Natural killer cell (primary cell): ENCODE results near the gene ERBB4. TPM values are rescaled to one million over a fixed set of nuclear protein-coding genes. Genes with fewer than 3 reads are reported as not detected.

Experiments used
- ATAC-seq, 3 donors: fragments of 150-1000 bp in 2 of 3; fragments of 200-7000 bp in 1 of 3; cut with Tn5 transposase; 1 replicate in 1 of 3; 2 replicates in 2 of 3; pipeline ENCODE4 v1.10.0; 2021; ENCODE audit warnings: mild to moderate bottlenecking in 2 of 3, moderate library complexity in 2 of 3
- DNase-seq, 2 donors: peaks; one replicate each; pipeline versions ENCODE4 v3.0.0 to v3.0.0-alpha.2; 2013 to 2021; ENCODE audit warnings: mixed read lengths in 1 of 2
- H3K27ac ChIP-seq: one replicate; pipeline ENCODE4 v1.5.1; 2013; ENCODE audit warnings: mild to moderate bottlenecking, low read length
- H3K27me3 ChIP-seq: one replicate; pipeline ENCODE4 v1.6.1; 2013; ENCODE audit warnings: low read length; ENCODE audit not compliant: control insufficient read depth, insufficient read depth
- H3K36me3 ChIP-seq: one replicate; pipeline ENCODE4 v1.6.1; 2013; ENCODE audit warnings: low read length; ENCODE audit not compliant: control insufficient read depth, insufficient read depth
- H3K4me1 ChIP-seq: one replicate; pipeline ENCODE4 v1.6.1; 2013; ENCODE audit warnings: low read length; ENCODE audit not compliant: control insufficient read depth, insufficient read depth
- H3K4me3 ChIP-seq: one replicate; pipeline ENCODE4 v1.5.1; 2013; ENCODE audit warnings: low read length
- H3K9me3 ChIP-seq: one replicate; pipeline ENCODE4 v1.6.1; 2013; ENCODE audit warnings: low read length; ENCODE audit not compliant: control insufficient read depth, insufficient read depth
- H3K27ac Mint-ChIP-seq, 2 donors: one replicate each; pipeline ENCODE4 v1.8.0; 2022; ENCODE audit warnings: mild to moderate bottlenecking in 2 of 2, mixed read lengths in 2 of 2, moderate library complexity in 1 of 2
- H3K27me3 Mint-ChIP-seq, 2 donors: one replicate each; pipeline ENCODE4 v1.8.0; 2022; ENCODE audit warnings: low read depth in 2 of 2, mixed read lengths in 2 of 2
- H3K36me3 Mint-ChIP-seq: one replicate; pipeline ENCODE4 v1.8.0; 2022; ENCODE audit warnings: mixed read lengths
- H3K4me1 Mint-ChIP-seq, 2 donors: one replicate each; pipeline ENCODE4 v1.8.0; 2022; ENCODE audit warnings: mixed read lengths in 2 of 2
- H3K4me3 Mint-ChIP-seq: one replicate; pipeline ENCODE4 v1.8.0; 2022; ENCODE audit warnings: mild to moderate bottlenecking, moderate library complexity, mixed read lengths
- H3K9me3 Mint-ChIP-seq, 2 donors: one replicate each; pipeline ENCODE4 v1.8.0; 2022; ENCODE audit warnings: mixed read lengths in 2 of 2
- CTCF ChIP-seq: fragments of 200-600 bp; IDR thresholded peaks from one replicate; pipeline ENCODE4 v1.8.0; 2022; ENCODE audit warnings: antibody characterized with exemption
- WGBS: methylation state at CpG from one replicate; pipeline ENCODE4 v1.1.7; 2013; ENCODE audit warnings: missing lambda C conversion rate; ENCODE audit not compliant: insufficient coverage; 5-methylcytosine and 5-hydroxymethylcytosine counted together
- intact Hi-C: fragments of 100-400 bp; cut with micrococcal nuclease; formaldehyde crosslinking; loops from one replicate; pipeline ENCODE4 v1.14.2; 2022
- total RNA-seq, 4 donors: library from RNA; stranded (reverse); fragments of 120-200 nt in 1 of 4; gene quantifications; one replicate each; pipeline versions ENCODE4 v1.2.3 to v1.2.4, GENCODE V29; 2013 to 2022

The ERBB4 gene
- total RNA-seq, 3 donors from 2014 or later (not counting 1 experiment from before 2014, with no cell fraction given), result 0.08 TPM; not detected in 2

DNA sequence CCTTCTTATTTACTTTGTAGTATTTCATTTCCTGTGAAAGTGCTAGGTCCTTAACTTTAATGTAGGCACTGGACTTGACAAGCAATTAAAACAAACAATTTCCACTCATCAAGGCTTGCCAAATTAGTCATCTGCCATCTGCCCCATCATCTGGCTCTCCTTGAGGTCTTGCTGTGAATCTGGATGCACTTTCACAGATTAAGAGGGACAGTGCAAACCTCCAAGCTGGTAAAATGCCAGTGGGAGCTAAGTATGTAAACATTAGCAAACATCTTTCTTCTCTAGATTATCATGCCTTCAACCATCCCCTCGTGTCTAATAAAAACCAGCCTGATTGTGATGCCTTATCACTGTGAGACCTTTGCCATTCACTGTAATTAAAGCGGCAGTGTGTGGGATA is 402.9 kb downstream of the ERBB4 start:
- H3K27ac ChIP-seq, result no peak overlapping the region
- H3K4me1 ChIP-seq, result no peaks in the 10 kb centered on the region
- TF ChIP-seq CTCF, result no peak
- no peak overlapping the region for H3K4me3 Mint-ChIP-seq
- H3K9me3 Mint-ChIP-seq, result peaks cover 0 to 2% of the 10 kb centered on the region in 2 donors
- no peaks in the 10 kb centered on the region for H3K27me3 Mint-ChIP-seq
- no peak overlapping the region for H3K27ac Mint-ChIP-seq
- H3K4me1 Mint-ChIP-seq, result no peaks in the 10 kb centered on the region
- H3K9me3 ChIP-seq, result no peaks in the 10 kb centered on the region
- no peaks in the 10 kb centered on the region for H3K36me3 Mint-ChIP-seq
- WGBS, result 67% methylated on average over 1 of the region's 2 CpGs
- intact Hi-C loops, result no loop called here
- no peak overlapping the region for H3K4me3 ChIP-seq
- DNase-seq, result no peak
- ATAC-seq, result no peak
- no peaks in the 10 kb centered on the region for H3K27me3 ChIP-seq
- H3K36me3 ChIP-seq, result no peaks in the 10 kb centered on the region

DNA sequence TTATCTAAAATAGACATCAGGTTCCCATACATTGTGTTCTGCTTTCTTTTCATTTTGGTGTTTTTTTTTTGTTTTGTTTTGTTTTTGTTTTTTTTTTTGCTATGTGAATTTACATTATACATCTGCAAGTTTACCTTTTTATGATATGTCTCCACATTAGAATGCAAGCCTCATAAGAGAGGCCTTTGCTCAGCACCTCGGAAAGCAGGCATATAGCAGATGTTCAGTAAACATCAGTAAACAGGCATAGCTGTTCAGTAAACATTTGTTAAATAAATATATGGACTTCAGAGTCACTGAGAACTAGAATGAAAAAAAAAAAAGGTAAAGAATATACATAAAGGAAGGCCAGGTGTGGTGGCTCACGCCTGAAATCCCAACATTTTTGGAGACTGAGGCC is 405.3 kb downstream of the ERBB4 start:
- Histone ChIP-seq H3K27me3 (no peaks in the 10 kb centered on the region), H3K9me3 (no peaks in the 10 kb centered on the region), H3K27ac (no peak overlapping the region), H3K4me3 (no peak overlapping the region), H3K36me3 (no peaks in the 10 kb centered on the region), H3K4me1 (no peaks in the 10 kb centered on the region)
- Mint-ChIP-seq H3K27ac (no peak overlapping the region), H3K9me3 (peaks cover 0 to 4% of the 10 kb centered on the region in 2 donors), H3K36me3 (no peaks in the 10 kb centered on the region), H3K27me3 (no peaks in the 10 kb centered on the region), H3K4me3 (no peak overlapping the region), H3K4me1 (no peaks in the 10 kb centered on the region)
- 82% methylated on average over 2 of the region's 2 CpGs for WGBS
- DNase-seq (no peak), ATAC-seq (no peak)
- intact Hi-C loops, result no loop called here
- no peak for TF ChIP-seq CTCF

DNA sequence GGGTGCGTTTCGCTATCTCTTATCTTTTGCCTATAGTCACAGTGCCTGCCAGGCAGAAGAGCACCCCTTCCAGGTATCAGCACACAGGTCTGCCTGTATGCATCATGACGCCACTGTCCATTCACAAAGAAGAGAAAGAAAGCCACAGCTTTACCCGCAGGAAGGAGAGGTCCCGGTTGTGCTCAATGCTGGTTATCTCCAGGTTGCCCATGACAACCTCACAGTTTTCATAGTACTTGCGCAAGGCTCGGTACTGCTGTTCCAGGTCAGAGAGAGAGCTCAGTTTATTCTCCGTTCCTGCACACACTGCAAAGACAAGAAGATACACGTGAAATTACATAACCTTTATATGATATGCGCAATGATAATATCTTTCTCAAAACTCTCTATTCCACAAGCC is 414.0 kb downstream of the ERBB4 start:
- H3K27me3 ChIP-seq, result no peaks in the 10 kb centered on the region
- Mint-ChIP-seq H3K4me1 (no peaks in the 10 kb centered on the region), H3K27ac (no peak overlapping the region), H3K36me3 (no peaks in the 10 kb centered on the region), H3K27me3 (no peaks in the 10 kb centered on the region), H3K4me3 (no peak overlapping the region), H3K9me3 (peaks cover 5% of the 10 kb centered on the region in 2 donors)
- H3K36me3 ChIP-seq, result no peaks in the 10 kb centered on the region
- 75% methylated on average over 10 of the region's 10 CpGs for WGBS
- no peak for TF ChIP-seq CTCF
- H3K4me3 ChIP-seq, result no peak overlapping the region
- ATAC-seq (no peak), DNase-seq (no peak)
- H3K4me1 ChIP-seq, result no peaks in the 10 kb centered on the region
- no peak overlapping the region for H3K27ac ChIP-seq
- H3K9me3 ChIP-seq, result no peaks in the 10 kb centered on the region
- intact Hi-C loops, result no loop called here

DNA sequence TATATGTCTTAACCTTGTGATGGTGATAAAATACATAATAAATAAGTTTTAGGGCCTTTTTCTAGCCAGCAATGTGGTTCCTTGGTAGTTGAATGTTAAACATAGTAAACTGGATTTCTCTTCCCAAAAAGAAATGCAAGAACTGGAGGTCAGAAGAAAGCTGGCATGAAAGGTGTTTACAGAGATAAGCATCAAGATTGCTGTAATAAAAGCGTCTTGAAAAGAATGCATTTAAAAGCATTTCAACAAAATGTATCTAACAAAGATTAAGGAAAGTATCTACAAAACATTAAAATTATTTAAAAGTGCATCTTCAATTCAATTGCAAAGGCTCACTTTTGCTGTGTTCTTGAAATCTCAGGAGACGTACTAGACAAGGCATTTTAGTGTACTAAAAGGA is 419.0 kb downstream of the ERBB4 start:
- H3K4me1 Mint-ChIP-seq, result no peaks in the 10 kb centered on the region
- no peaks in the 10 kb centered on the region for H3K36me3 Mint-ChIP-seq
- H3K27me3 ChIP-seq, result no peaks in the 10 kb centered on the region
- ATAC-seq (no peak), DNase-seq (no peak)
- H3K27ac ChIP-seq, result no peak overlapping the region
- 85% methylated on average over 1 of the region's 2 CpGs for WGBS
- intact Hi-C loops, result no loop called here
- H3K27me3 Mint-ChIP-seq, result no peaks in the 10 kb centered on the region
- no peak overlapping the region for H3K4me3 Mint-ChIP-seq
- no peaks in the 10 kb centered on the region for H3K36me3 ChIP-seq
- no peak overlapping the region for H3K27ac Mint-ChIP-seq
- no peak for TF ChIP-seq CTCF
- H3K9me3 Mint-ChIP-seq, result peaks cover 0 to 2% of the 10 kb centered on the region in 2 donors
- H3K4me3 ChIP-seq, result no peak overlapping the region
- no peaks in the 10 kb centered on the region for H3K4me1 ChIP-seq
- H3K9me3 ChIP-seq, result no peaks in the 10 kb centered on the region
